Left ventricle myocardium inferior (tissue), 1 donor: Measurements from ENCODE around the gene TLE5. TPM values are rescaled to one million over a fixed set of nuclear protein-coding genes. Genes with fewer than 3 reads are reported as not detected.

Experiments
- DNase-seq: peaks from one replicate; pipeline ENCODE4 v3.0.0-alpha.2; 2020
- H3K27ac ChIP-seq: fragments of 200-600 bp; replicated peaks from 2 replicates; pipeline ENCODE4 v1.8.0; 2021
- H3K27me3 ChIP-seq: fragments of 200-600 bp; 2 replicates; pipeline ENCODE4 v1.8.0; 2021; ENCODE audit warnings: low read depth
- H3K36me3 ChIP-seq: fragments of 200-600 bp; 2 replicates; pipeline ENCODE4 v1.8.0; 2021
- H3K4me1 ChIP-seq: fragments of 200-600 bp; 2 replicates; pipeline ENCODE4 v1.8.0; 2021
- H3K4me3 ChIP-seq: fragments of 200-600 bp; 2 replicates; pipeline ENCODE4 v1.8.0; 2021; ENCODE audit warnings: mild to moderate bottlenecking, moderate library complexity
- H3K9me3 ChIP-seq: fragments of 200-600 bp; replicated peaks from 2 replicates; pipeline ENCODE4 v1.8.0; 2021
- CTCF ChIP-seq: fragments of 200-600 bp; IDR thresholded peaks from 2 replicates; pipeline ENCODE4 v1.8.0; 2021; ENCODE audit warnings: antibody characterized with exemption, mild to moderate bottlenecking, borderline replicate concordance
- intact Hi-C: fragments of 100-400 bp; cut with micrococcal nuclease; formaldehyde crosslinking; loops from one replicate; pipeline ENCODE4 v1.11.0; 2022
- total RNA-seq: library from RNA; stranded (reverse); fragmentation: NEBNext Ultra II Directional; extraction: Animal tissue kit (Norgen Biotek cat#: 25700); gene quantifications from one replicate; pipeline ENCODE4 v1.2.1, GENCODE V29; 2021
- donor health status: DM: no; HTN: yes; CAD: no; lungs with severe emphysema.

The TLE5 gene
- total RNA-seq, 1 donor from 2014 or later, result 799 TPM

- H3K4me1 ChIP-seq, result no peaks in the 10 kb centered on the region
- intact Hi-C loops, result loop anchor here (10.0 kb wide), 1 partner anchor 292 kb away; no protein-coding TSS in a partner anchor
- peaks cover 87% of the 10 kb centered on the region for H3K36me3 ChIP-seq
- no peak overlapping the region for H3K4me3 ChIP-seq
- no peak overlapping the region for H3K27ac ChIP-seq
- no peaks in the 10 kb centered on the region for H3K27me3 ChIP-seq
- no peaks in the 10 kb centered on the region for H3K9me3 ChIP-seq
- TF ChIP-seq CTCF, result no peak
- DNase-seq, result no peak
Measured at GRCh38 chr19:3003046-3003445, 59.2 kb downstream of the TLE5 start.

Other genes starting within 250 kb of the TLE5 start
- gene ZNF554, start 242.6 kb downstream of the TLE5 start, total RNA-seq, result 4.2 TPM
- gene ZNF555, start 221.0 kb downstream of the TLE5 start, total RNA-seq, result 8.9 TPM
- not detected for gene ZNF556, start 195.2 kb downstream of the TLE5 start, total RNA-seq
- 3.2 TPM for gene ZNF57, start 161.6 kb downstream of the TLE5 start, total RNA-seq
- gene ZNF77, start 117.5 kb downstream of the TLE5 start, total RNA-seq, result 1.6 TPM
- gene TLE6, start 84.9 kb downstream of the TLE5 start, total RNA-seq, result 1.3 TPM
- 53.2 TPM for gene TLE2, start 33.2 kb downstream of the TLE5 start, total RNA-seq
- 58.1 TPM for gene GNA11, start 31.9 kb upstream of the TLE5 start, total RNA-seq
- 1.2 TPM for gene GNA15, start 73.5 kb upstream of the TLE5 start, total RNA-seq
- gene S1PR4, start 116.3 kb upstream of the TLE5 start, total RNA-seq, result 0.60 TPM
- gene NCLN, start 123.4 kb upstream of the TLE5 start, total RNA-seq, result 28.3 TPM
- not detected for gene CELF5, start 162.2 kb upstream of the TLE5 start, total RNA-seq